GM13977 (cell line): Measurements from ENCODE around the gene ANKS4B.

ENCODE experiments used
- DNase-seq: peaks from one replicate; pipeline ENCODE4 v3.0.0; 2012; ENCODE audit warnings: low spot score
- in situ Hi-C: fragments of 300-500 bp; cut with MboI; formaldehyde crosslinking; loops from one replicate; pipeline ENCODE4 v1.12.0; 2022; ENCODE audit warnings: low sequenced_read_pairs, low pct_unique_long_range_greater_than_20kb, mixed read lengths, inconsistent platforms; ENCODE audit not compliant: unreplicated experiment
- TF ChIP-seq, protein P1 (sequence below): IDR thresholded peaks from 2 replicates; pipeline ENCODE4 v1.5.1; 2012; ENCODE audit warnings: mild to moderate bottlenecking, control low read depth; ENCODE audit not compliant: insufficient read depth; ENCODE audit errors: extremely low read depth, missing control alignments

ANKS4B gene

DNA sequence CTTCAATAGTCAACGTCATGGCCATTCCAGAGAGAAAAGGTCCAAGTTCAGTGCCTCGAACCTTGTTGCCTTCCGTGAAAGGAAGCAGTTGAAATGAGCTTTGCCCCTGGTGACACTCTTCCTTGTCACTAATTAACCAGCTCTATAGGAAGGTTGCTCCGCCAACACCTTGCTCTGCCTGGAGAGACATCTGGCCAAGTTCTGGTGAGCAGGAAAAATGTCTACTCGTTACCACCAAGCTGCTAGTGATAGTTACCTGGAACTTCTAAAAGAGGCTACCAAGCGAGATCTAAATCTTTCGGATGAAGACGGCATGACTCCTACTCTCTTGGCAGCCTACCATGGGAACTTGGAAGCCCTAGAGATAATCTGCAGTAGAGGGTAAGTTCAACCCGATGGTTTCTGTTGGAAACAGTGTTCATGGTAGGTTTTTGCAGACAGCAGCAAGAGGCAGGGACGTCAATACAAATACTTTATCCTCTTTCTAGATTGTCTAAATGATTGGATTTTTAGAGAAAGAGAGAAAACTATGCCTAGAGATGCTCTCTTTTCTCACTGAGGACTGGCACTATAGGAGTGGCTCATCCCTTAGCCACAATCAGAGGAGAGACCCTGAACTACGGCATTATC lies at the start of gene ANKS4B:
Gene ANKS4B (plus strand): TSS at position 179 of the 630 bp plus-strand sequence. CDS start 39 bp downstream, at position 218.
- DNase-seq, result no peak
- TF ChIP-seq, protein P1, sequence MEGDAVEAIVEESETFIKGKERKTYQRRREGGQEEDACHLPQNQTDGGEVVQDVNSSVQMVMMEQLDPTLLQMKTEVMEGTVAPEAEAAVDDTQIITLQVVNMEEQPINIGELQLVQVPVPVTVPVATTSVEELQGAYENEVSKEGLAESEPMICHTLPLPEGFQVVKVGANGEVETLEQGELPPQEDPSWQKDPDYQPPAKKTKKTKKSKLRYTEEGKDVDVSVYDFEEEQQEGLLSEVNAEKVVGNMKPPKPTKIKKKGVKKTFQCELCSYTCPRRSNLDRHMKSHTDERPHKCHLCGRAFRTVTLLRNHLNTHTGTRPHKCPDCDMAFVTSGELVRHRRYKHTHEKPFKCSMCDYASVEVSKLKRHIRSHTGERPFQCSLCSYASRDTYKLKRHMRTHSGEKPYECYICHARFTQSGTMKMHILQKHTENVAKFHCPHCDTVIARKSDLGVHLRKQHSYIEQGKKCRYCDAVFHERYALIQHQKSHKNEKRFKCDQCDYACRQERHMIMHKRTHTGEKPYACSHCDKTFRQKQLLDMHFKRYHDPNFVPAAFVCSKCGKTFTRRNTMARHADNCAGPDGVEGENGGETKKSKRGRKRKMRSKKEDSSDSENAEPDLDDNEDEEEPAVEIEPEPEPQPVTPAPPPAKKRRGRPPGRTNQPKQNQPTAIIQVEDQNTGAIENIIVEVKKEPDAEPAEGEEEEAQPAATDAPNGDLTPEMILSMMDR, result no peak
- in situ Hi-C loops, result no loop called here

- TF ChIP-seq, protein P1, result no peak
- in situ Hi-C loops, result loop anchor here (10.0 kb wide), 2 partner anchors 91 to 1141 kb away; partner anchors contain the start of gene CRYM
- no peak for DNase-seq
Observed at GRCh38 chr16:21183995-21184394, 49.5 kb upstream of the ANKS4B start.

DNA sequence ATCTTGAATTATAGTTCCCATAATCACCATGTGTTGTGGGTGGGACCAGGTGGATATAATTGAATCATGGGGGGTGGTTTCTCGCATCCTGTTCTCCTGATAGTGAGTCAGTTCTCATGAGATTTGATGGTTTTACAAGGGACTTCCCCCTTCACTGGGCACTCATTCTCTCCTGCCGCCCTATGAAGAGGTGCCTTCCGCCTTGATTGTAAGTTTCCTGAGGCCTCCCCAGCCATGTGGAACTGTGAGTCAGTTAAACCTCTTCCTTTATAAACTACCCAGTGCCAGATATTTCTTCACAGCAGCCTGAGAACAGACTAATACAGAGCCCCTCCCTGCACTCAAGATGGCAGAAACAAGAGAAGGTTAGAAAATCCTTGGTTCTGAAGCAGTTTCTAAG lies 48.7 kb upstream of the ANKS4B start:
- DNase-seq, result no peak
- TF ChIP-seq, protein P1, result no peak
- in situ Hi-C loops, result loop anchor here (10.0 kb wide), 2 partner anchors 90 to 1140 kb away; partner anchors contain the start of gene CRYM

GRCh38 chr16:21185659-21186325 lies 47.7 kb upstream of the ANKS4B start:
- TF ChIP-seq, protein P1, result no peak
- in situ Hi-C loops, result loop anchor here (10.0 kb wide), 2 partner anchors 89 to 1139 kb away; partner anchors contain the start of gene CRYM
- no peak for DNase-seq

GRCh38 chr16:21186326-21186691 lies 47.2 kb upstream of the ANKS4B start:
- in situ Hi-C loops, result loop anchor here (10.0 kb wide), 2 partner anchors 88 to 1138 kb away; partner anchors contain the start of gene CRYM
- TF ChIP-seq, protein P1, result no peak
- no peak for DNase-seq

GRCh38 chr16:21189311-21189710 lies 44.2 kb upstream of the ANKS4B start:
- in situ Hi-C loops, result loop anchor here (10.0 kb wide), 2 partner anchors 85 to 1135 kb away; partner anchors contain the start of gene CRYM
- TF ChIP-seq, protein P1, result no peak
- DNase-seq, result no peak
